GM21360 (cell line): ENCODE results near the gene AKIRIN2.
"Not testable (repeated sequence)": the region's sequence is repeated elsewhere in the genome, so short reads cannot be mapped to it uniquely, and the experiment has no call there.

Experiments used
- ATAC-seq: cut with Tn5 transposase; IDR thresholded peaks from one replicate; pipeline ENCODE4 v1.9.1; 2021; ENCODE audit warnings: mild to moderate bottlenecking, moderate library complexity; ENCODE audit not compliant: unreplicated experiment

AKIRIN2 gene

GRCh38 chr6:87690441-87690840, 11.6 kb downstream of the AKIRIN2 start:
- no peak for ATAC-seq

DNA sequence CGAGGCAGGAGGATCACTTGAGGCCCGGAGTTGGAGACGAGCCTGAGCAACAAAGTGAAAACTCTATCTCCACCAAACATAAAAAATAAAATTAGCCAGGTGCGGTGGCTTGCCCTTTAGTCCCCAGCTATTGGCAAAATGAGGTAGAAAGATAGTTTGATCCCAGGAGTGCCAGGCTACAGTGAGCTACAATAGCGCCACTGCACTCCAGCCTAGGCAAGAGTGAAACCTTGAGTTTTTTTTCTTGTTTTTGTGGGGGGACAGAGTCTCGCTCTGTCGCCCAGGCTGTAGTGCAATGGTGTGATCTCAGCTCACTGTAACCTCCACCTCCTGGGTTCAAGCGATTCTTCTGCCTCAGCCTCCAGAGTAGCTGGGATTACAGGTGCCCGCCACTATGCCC, 14.1 kb downstream of the AKIRIN2 start:
- ATAC-seq: not testable (repeated sequence)

- ATAC-seq: no peak
These were observed 14.7 kb downstream of the AKIRIN2 start for GRCh38 chr6:87687296-87687695.

GRCh38 chr6:87686636-87687205, 15.3 kb downstream of the AKIRIN2 start:
- ATAC-seq: not testable (repeated sequence)

GRCh38 chr6:87684895-87685654, 17.0 kb downstream of the AKIRIN2 start:
- no peak for ATAC-seq

GRCh38 chr6:87683890-87684289, 18.1 kb downstream of the AKIRIN2 start:
- ATAC-seq: no peak

GRCh38 chr6:87682310-87682709, 19.7 kb downstream of the AKIRIN2 start:
- no peak for ATAC-seq

- ATAC-seq: no peak
These were observed 26.9 kb downstream of the AKIRIN2 start for GRCh38 chr6:87675004-87675681.

GRCh38 chr6:87674290-87674689, 27.7 kb downstream of the AKIRIN2 start:
- no peak for ATAC-seq

DNA sequence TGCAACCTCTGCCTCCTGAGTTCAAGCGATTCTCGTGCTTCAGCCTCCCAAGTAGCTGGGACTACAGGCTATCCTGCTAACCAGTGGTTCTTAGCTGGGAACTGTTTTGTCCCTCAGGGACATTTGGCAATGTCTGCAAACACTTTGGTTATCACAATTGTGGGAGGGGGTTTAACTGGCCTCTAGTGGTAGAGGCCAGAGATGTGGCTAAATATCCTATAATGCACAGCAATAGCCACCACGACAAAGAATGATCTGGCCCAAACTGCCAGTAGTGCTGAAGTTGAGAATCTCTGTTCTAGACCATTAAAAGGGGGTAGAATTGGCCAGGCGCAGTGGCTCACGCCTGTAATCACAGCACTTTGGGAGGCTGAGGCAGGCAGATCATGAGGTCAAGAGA, 28.8 kb downstream of the AKIRIN2 start:
- no peak for ATAC-seq

DNA sequence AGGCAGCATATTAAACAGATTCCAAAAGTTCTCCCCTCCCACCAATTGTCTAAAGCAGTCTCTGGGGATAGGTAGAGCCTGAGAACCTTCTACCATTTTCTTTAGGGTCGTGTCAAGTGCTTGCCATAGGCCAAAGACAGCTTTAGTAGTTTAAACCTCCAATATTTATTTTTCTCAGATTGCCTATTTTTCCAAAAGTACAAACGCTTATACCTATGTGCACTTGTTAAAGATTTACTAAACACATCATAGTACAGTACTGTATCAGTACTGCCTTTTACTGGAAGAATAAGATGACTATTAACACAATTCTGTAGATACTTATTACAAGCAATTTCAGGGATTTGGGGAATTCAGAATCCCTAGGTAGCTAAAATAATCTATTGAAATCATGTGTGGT, 29.4 kb downstream of the AKIRIN2 start:
- no peak for ATAC-seq

GRCh38 chr6:87671555-87672029, 30.4 kb downstream of the AKIRIN2 start:
- ATAC-seq: no peak

DNA sequence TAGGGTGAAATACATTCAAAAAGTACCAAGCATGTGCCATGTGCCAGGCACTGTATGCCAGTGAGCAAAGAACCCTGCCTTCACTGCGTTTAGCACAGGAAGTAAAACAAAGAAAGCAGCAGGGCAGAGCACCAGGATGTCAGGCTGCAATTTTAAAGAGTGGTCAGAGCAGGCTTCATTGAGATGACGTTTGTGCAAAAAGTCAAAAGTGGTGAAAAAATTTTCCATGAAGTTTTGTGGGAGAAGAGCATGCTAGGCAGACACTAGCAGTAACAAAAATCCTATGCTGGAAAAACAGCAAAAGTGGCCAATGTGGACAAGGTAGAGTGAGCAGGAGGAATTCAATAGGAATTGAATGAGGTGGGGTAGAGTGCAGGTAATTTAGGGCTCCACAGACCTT, 31.3 kb downstream of the AKIRIN2 start:
- ATAC-seq: no peak

GRCh38 chr6:87669051-87669450, 33.0 kb downstream of the AKIRIN2 start:
- peak; percentile 61 for ATAC-seq

GRCh38 chr6:87668013-87668412, 34.0 kb downstream of the AKIRIN2 start:
- ATAC-seq: no peak

DNA sequence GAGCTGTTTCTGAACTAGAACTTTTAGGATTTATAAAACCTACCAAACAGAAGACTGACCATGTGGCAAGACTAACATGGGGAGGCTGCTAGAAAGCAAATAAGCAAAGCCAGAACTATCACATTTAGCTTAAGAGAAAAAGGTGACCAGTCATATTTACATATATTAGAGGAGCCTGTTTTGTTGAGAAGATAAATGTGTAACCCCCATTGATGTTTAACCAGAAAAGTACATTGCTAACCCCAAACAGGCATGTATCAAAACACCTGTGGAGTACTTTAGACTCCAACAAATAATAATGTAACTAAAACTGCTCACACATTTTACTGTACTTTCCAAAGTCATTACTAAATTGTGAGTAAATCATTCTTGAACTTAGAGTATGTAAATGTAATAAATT, 35.0 kb downstream of the AKIRIN2 start:
- no peak for ATAC-seq

DNA sequence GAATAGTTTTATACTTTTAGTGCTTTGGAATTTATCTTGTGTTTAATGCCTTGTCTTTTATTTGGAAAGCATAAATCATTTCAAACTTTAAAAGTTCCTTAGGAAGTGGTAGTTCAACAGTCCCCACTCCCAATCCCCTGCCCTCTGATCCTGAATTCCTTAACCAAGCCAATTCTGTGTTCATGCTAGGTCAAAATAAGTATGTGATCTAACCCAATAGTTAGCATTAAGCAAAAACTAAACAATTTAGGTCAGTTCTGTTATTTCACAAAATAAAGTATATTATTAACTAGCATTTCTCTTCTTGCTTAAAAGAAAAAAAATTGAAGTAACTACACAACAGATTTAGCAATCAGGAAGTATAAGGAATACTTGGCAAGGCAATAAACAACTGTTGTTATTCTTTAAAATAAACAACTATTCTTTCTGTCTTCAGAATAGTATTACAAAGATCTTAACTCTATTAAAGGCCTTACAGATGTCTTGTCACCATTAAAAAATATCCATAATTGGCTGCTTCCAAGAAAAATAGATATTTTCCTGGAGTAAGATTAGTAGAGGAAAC, 37.0 kb downstream of the AKIRIN2 start:
- no peak for ATAC-seq

- ATAC-seq: no peak
These were observed 38.6 kb downstream of the AKIRIN2 start for GRCh38 chr6:87663434-87663833.

GRCh38 chr6:87661503-87661902, 40.5 kb downstream of the AKIRIN2 start:
- no peak for ATAC-seq

- no peak for ATAC-seq
These were observed 41.0 kb downstream of the AKIRIN2 start for GRCh38 chr6:87661016-87661415.

GRCh38 chr6:87660226-87660911, 41.7 kb downstream of the AKIRIN2 start:
- ATAC-seq: no peak
